HuH-7.5 (cell line): ENCODE data around the gene GTF3A.

Source experiments
- DNase-seq: peaks from one replicate; pipeline ENCODE4 v3.0.0; 2011; ENCODE audit warnings: low spot score

The GTF3A gene

DNA sequence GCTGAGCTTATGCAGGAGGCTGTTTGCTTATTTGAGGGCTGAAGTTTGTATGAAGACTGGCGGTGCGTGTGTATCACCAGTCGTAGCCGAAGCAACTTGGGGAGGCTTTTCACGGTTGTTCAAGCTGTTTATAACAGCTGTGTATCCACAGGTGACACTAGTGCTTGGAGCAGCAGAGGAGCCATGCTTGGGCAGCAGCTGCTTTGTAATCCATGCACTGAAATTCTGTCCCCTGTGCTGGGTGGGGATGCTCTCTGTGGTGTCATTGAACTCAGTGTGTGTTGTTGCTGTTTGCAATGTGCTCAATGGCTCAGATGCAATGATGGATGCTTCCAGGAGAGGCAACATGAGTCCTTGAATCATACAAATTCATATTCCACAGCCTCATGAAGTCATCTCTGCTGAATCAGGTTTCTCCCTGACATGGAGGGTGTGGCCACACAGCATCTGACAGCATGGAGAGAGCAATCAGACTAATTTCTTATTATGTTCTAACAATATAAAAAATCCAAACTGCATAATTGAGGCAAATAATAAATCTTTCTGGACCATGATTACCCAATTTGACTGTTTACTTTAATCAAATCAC lies 18.8 kb upstream of the GTF3A start:
- DNase-seq: no peak

DNA sequence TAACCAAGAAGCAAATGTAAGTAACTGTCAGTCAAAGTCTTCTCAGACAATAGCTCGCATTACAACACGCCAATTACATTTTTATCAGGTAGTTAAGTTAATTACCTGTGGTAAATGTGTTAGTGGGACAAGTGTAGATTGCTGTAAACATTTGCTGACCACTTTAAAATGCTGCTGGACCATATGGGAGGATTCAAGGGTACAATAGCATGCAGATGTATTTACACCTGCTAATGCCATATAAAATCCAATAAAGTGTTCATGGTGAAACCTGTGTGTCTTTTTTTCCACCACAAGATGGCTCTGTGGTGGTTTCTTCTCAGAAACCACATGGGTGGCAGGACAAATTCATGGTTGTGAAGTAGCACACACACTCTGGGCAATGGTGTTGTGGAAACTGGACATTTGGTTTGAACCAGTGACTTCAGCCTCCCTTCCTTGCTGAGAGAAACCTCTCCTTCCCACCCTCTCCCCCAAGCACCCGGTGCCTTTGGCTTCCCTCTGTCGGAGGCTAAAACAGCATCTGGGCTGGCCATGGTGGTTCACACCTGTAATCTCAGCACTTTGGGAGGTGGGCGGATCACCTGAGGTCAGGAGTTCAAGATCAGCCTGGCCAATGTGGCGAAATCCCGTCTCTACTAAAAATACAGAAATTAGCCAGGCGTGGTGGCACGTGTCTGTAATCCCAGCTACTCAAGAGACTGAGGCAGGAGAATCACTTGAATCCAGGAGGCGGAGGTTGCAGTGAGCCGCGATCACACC lies 18.1 kb upstream of the GTF3A start:
- DNase-seq: no peak

DNA sequence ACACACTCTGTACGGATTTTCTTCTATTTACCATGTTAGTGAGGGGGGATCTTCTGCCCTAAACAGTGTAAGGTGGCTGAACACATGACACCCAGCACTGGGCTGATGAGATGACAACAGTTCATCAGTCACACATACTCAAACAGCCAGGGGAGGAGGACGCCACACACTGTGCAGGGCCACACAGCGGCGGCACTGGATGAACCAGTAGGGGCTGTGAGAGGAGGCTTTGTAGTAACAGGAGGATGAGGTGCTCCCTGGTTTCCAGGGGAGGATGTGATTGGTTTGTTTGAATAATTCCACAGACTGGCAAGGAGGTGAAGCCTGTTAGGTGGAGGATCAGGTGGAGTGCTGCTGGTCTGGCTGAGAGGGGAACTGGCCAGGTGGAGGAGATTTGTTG lies 16.3 kb upstream of the GTF3A start:
- no peak for DNase-seq

DNA sequence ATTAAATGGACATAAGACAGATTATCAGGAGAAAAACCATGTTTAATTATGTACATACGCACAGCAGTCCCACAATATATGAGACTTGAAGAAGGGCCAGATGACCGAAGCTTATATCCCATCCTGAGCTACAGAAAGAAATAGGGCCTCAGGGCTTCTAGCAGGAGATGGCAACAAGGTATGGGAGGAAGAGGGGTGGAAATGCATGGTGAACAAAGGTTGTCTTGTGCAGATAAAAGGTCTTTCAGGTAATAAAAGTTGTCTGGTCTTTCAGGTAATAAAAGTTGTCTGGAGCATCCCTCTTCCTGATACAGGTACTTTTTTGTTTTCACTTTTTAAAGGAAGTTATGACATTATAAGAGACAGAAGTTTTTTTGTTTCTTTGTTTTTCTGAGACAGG lies 15.4 kb upstream of the GTF3A start:
- DNase-seq: no peak

DNA sequence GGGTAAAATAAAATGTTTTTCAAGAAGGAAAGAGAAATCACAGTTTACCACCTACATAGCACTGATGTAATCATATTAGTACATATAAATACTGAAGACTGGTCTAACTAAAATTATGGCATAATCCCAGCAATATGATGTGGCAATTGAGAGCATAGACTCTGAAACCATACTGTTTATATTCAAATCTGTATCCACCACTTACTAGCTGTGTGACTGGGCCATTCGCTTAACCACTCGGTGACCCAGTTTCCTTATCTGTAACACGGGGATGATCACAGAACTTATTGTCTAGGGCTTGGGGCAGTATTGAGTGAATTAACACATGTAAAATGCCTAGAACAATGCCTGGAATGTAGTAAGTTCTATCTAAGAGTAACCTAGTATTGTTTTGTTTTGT lies 13.1 kb upstream of the GTF3A start:
- no peak for DNase-seq

DNA sequence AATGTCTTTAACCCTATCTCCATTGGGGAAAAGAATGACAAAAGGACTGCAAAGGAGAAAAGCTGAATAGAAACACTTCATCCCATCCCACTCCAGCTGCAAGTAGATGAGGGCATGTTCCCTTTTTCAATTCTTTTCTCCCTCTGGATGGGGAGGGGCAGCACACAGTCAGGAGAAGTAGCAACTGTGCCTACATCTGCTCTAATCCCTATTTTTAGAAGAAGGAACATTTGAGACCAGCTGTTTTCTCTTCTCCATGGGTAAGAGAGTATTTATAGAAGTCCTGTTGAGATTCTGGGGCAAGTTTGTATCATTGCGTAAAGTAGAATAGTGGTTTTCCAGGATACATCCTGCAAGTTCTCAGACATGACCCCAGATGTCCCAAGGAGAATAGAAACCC lies 9.3 kb upstream of the GTF3A start:
- DNase-seq: no peak

DNA sequence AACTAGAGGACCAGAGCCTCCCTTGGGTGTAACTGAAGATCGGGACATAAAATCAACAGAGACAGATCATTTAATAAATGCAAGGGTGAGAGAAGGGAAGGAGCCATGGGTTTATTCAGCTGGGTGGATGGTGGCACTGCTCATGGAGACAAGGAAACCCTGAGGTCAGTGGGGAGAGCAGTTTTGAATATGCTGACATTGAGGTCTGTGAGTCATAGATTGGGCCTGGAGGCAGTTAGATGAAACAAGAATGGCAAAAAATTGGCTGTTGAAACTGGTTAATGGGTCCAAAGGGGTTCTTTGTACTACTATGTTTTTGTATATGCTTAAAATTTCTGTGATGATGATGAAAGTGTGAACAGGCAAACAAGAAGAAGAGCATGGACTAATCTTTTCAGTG lies 5.1 kb upstream of the GTF3A start:
- DNase-seq: no peak

DNA sequence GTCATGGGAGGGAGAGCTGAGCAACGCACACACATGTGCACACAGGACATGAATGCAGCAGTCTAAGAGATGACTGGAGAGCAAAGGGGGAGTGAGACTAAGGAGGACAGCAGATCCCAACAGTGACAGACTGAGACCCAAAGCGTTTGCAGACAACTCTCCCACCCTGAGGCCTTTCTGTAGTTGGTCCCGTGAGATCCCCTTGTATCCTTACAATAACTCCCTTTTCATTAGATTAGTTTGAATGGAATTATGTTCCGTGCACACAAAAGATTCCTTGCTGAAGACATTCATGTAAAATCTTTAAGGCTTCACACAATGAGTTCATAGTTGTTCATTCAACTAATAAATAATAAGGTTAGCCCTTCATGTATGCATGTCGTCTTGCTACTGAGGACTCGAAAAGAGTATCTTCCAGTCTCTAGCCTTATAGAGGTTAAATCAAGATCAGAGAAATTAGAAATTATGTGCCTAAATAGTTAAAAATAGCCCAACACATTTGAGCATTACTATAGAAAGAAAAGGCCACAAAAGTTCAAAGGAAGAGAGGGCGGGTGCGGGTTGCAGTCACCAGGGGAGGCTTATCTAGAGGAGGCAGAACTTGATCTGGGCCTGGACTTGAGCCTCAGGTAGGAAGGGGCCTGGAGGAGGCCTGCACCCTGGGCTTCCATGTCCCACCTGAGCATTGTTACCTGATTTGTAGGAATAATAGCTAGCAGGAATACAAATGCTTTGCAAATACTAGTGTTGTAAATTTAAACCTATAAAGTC lies 3.1 kb upstream of the GTF3A start:
- DNase-seq: no peak

DNA sequence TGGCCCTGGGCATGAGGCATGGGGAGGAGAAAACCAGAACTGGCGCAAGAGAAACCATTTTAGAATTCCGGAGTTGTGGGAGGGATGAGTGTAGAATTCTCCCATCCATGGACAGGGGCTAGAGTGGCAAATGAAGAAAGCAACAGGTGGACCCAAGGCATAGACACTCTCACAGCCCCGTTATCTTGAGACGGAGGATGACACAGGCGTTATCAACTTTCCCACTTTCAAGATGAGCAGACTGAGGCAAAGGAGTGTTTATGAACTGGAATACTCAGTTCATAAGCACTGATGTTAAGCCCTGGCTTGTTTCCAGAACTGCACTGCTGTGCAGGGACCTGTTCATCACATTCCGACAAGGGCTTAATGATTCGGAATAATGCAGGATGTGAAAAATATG lies 1.1 kb upstream of the GTF3A start:
- no peak for DNase-seq

DNA sequence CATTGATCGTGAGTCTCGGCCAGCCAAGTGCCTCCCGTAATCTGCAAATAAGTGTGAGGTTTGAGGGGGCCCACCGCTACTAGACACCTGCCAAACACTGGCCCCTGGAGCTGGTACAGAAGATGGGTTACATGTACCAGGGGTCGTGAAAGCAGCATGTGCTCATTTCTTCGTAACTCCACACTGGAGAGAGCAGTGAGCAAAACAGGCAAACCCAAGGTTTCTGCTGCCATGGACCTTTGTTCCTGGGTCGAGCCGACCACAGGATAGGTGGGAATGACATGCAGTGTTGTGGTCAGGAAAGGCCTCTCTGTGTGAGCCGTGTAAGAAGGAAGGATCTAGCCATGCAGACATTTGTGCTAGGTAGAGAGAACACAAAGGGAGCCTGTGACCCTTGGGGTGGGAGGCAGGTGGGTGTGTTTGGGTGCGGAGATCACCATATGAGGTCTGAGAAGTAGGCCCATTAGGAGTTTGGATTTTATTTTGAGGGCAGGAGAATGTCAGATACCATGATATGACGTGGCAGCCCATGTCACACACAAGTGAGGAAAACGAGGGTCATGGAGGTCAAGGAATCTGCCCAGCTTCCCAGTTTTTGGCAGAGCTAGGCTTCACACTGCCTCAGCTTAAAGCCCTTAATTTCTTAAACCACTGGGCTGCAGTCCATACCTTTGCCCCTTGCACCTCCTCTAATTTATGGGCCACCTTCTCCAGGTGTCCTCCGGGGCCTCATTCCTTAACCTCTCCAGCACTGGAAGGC lies 919 bp downstream of the GTF3A start:
- no peak for DNase-seq

DNA sequence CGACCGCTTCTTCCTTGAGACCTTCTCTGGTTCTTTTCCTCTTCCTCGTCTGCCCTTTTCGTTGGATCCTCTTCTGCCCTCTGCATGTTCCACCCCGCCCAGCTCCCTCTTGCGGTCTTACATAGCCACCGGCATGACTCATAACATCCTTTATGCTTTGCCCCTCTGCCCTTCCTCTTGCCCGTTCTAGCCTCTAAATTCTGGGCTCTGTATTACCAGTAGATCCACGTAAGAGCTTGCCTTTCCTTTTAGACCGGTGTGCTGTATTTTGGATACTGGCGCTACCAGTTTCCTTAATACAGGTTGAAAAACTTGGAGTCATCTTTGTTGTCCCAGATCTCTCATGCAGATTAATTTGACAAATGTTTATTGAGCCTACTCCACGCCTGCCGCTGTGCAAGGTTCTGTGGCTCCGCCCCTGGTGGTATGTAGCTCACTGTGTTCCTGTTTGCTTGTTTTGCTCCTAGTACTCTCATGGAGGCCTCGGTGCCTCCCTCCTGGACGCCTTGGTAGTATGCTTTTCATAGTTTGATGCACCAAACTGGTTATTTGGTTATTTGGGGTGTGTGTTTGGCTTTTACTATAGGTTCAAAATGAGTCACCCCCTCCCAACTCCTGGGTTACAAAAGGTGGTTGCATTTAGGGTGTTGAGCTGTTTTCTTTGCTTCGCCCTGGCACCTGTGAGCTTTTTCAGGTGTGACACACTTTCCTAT lies 1.7 kb downstream of the GTF3A start:
- DNase-seq: no peak

DNA sequence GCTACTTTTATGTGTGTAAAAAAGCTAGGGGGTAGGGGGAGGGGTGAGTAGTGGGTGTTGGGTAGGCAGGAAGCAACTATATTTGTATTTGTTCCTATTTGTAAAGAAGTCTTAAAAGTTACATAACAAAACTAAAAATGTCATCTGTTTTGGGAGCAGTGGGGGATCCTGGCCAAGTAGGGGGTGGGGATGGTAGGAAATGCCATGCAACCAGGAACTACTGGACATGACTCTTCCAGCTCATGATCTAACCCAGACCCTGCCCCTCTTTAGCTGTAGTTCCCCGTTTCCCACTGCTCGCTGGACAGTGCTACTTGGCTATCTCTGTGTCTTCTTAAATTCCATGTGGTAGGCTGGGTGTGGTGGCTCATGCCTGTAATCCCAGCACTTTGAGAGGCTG lies 3.2 kb downstream of the GTF3A start:
- DNase-seq: no peak

DNA sequence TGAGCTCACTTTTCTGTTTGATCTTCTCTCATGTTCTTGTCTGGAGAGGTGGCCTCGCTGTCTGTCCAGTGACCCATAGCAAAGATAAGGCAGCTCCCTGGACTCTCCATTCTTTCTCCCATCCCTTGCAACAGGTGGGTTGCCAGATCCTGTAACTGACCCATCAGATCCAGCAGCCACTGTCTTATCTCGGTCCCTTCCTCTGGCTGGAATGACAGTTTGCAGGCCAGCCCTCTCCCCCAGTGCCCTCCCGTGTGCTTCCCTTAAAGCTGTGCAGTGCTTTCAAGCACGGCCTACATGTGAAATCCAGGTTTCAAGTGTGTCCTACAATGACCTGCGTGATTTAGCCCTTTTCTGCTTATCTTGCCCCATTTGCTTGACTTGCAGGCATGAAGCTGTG lies 3.7 kb downstream of the GTF3A start:
- DNase-seq: no peak

DNA sequence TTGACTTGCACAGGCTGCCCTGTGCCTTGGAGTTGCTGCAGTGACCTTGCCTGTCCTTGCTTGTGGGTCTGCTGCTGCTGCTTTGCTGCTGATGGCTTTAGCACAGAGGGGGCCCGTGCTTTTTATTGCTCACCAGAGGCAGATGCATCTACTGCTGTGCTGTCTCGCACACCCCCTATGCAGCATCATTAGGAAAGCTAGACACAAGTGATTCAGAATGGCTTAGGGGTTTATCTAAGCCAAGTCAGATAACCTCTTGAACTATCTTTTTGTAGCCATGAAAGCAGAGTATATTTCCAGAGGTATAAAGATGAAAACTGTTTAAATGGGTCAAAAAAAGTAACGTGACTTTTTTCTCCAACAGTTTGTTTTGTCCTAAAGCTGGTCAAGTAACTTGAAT lies 7.8 kb downstream of the GTF3A start:
- DNase-seq: no peak

DNA sequence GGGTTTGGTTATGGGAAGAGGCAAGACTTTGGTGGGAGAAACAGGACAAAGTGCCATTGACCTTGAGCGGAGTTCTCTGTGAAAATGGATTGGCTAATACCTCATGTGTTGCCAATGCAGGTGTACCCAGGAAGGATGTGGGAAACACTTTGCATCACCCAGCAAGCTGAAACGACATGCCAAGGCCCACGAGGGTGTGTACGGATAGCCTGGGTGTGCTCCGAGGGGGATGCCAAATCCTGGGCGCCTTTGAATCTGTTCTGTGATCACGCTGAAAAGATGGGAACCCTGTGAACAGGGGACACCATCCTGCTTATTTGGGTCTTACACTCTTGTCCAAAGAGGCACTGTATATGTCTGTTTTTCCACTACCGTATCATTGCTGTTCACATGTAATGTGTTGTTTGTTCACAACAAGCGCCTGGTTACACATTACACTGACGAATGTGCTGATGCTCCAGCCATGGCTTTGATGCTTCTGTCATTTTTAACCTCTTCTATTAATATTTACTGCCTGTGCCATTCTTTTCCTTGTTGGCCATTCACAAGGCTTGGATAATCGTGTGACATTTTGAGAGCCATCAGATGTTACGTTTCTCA lies 8.3 kb downstream of the GTF3A start:
- no peak for DNase-seq

DNA sequence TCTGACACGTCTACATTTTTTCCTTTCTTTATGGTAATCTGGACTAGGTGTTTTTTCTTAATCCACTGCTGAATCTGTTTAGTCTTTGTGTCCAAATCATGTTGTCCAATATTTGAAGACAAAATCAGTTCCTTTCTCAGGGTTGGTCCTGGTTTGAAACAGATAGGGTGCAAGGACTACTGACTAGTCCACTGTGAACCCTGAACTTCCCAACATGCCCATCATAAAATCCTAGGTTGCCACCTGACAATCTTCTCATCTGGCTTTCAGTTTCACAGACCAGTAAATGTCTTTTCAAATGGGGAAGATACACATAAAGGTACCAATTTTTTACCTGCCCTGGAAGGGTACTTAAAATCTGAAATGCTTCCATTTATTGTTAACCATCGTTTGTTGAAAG lies 12.7 kb downstream of the GTF3A start:
- DNase-seq: no peak

DNA sequence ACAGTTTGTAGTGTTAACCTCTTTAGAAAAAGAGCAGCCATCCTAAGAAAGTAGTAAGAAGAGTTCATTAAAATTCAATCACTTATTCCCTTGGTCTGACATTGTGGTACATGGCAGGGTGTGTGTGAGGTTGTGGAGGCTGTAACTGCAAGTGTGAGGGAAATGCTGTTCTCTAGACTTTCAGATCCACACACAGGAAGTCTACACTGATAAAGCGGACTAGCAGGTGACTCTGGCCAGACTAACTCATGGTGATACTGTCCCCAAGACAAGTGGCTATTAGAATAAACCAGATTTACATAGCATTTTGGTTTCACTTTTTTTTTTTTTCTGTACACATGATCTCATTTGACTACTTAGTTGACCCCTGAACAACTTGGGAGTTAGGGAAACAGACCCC lies 16.0 kb downstream of the GTF3A start:
- DNase-seq: no peak

DNA sequence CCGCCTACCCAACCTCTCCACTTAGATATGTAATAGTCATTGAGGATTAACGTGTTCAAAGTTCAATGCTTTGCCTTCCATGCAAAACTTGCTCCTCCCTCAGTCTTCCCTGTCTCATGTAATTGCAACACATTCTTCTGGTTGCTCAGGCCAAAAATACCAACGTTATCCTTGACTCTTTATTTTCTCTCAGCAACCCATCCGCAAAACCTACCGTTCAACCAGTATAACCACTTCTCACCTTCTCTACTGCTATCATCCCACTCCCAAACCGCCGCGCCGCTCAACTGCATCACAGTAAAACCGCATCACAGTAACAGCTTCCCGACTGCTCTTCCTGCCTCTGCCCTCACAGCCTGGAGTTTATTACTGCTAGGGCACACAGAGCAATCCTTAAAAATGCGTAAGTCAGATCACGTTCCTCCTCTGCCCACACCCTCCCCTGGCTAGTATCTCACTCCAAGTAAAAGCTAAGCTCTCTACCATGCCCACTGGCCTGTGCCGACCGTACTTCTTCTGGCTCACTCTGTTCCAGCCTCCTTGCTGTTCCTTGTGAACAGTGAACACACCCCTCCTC lies 17.7 kb downstream of the GTF3A start:
- DNase-seq: no peak

DNA sequence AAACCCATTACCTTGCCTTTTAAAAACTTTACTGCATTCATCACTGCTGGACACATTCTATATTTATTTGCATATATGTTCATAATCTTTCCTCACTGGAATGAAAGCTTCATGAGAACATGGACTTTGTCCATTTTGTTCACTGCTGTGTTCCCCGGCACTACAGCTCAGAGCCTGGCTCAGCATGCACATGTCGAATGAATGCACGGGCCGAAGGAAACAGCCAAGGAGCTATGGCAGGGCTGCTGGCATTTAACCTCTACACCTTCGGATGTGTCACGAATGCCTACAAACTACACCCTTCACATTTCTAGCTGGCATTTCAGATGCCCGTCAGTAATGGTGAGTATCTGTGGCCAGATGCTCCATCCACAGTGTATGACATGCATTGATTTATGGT lies 18.4 kb downstream of the GTF3A start:
- DNase-seq: no peak

DNA sequence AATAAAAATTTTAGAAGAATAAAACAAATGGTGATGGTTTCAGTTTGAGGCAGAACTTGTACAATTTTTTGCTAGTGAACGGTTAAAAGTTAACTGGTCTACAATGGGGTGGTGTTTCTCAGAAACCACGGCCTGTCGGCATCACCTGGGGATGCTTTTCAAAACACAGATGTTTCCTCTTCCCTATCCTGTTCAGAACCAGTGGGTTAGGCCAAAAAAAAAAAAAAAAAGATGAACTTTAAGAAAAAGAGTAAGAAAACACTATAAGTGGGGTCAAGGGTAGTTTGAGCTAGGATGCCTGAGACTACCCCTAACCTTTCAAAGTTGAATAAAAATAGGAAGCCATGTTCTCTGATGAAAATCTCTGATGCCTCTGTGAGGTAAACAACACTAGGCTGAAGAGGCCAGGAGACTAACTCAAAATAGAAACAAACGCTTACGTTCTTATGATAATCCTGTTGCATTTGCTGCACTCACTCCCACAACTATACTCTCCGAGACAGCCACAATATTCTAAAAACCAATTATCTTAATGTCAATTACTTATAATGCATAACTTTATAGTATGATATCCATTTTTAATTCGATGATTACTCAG lies 22.7 kb downstream of the GTF3A start:
- no peak for DNase-seq

DNA sequence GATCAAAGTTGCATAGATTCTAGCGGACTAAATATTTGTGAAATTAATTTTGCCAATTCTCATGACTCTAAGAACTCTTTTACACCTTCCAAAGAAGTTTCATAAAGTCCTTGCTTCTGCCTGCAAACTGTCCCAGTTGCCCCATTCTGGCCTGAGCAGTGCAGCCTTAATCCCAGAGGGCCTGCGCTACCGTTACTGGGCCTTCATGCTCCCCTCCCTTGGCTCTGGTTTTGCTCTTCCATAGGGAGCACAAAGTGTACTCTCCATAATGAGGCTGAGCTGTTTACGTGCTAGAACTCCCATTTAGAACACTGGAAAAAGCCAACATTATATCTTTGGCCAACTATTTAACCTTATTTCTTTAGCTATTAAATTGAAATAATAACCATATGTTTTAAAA lies 23.9 kb downstream of the GTF3A start:
- DNase-seq: no peak
